ENCODE data around the gene MEF2C. TPM values are rescaled to one million over a fixed set of nuclear protein-coding genes. Genes with fewer than 3 reads are reported as not detected.

Gene MEF2C
- total and polyA plus RNA-seq, 4 donors = 2.8 to 15.9 (median 10.1) TPM

DNA sequence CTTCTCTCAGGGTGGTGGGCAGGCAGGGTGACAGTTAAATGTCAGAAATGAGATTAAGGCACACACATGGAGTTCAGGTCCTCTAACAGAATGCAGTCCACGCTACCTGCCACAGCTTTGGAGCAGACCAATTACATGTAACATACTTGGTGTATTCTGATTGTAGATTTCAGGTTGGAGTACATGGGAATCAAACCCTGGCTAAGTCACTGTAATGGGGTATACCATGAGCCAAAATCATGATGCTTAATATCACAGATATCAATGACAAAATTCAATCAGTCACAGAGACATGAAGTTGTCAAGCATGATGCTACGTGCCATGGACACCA is 48.9 kb downstream of the MEF2C start:
- Histone ChIP-seq H3K27me3 (ENCODE audit: control insufficient read depth in 4 of 4, insufficient read depth in 4 of 4, low read length in 3 of 4) (no peaks in the 10 kb centered on the region), H3K27ac (ENCODE audit: low read depth in 1 of 2, low read length in 2 of 2) (peak overlapping the region in 1 of 2 donors; percentile 34), H3K4me1 (ENCODE audit: control insufficient read depth in 4 of 4, insufficient read depth in 4 of 4, low read length in 3 of 4) (peaks cover 0 to 3% (median 0%) of the 10 kb centered on the region in 4 donors), H3K9me3 (ENCODE audit: control insufficient read depth in 4 of 4, low read length in 3 of 4) (no peaks in the 10 kb centered on the region), H3K4me3 (ENCODE audit: low read depth in 1 of 3, low read length in 3 of 3) (no peak overlapping the region), H3K36me3 (ENCODE audit: control insufficient read depth in 4 of 4, insufficient read depth in 3 of 4, low read depth in 1 of 4, low read length in 3 of 4) (no peaks in the 10 kb centered on the region), H3K9ac (ENCODE audit: low read depth in 1 of 2, low read length in 2 of 2) (no peak overlapping the region)
- TF ChIP-seq, protein P1, sequence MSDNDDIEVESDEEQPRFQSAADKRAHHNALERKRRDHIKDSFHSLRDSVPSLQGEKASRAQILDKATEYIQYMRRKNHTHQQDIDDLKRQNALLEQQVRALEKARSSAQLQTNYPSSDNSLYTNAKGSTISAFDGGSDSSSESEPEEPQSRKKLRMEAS (IDR thresholded peaks at IDR 0.05) = no peak
- no peak for TF ChIP-seq NR2F2 (IDR thresholded peaks at IDR 0.05)
- TF ChIP-seq HNF4A (conservative IDR thresholded peaks at IDR 0.05) = no peak
- TF ChIP-seq JUND (IDR thresholded peaks at IDR 0.05) = no peak
- no peak for DNase-seq (ENCODE audit: low spot score)
- 91% methylated on average over 2 of the region's 2 CpGs for WGBS

DNA sequence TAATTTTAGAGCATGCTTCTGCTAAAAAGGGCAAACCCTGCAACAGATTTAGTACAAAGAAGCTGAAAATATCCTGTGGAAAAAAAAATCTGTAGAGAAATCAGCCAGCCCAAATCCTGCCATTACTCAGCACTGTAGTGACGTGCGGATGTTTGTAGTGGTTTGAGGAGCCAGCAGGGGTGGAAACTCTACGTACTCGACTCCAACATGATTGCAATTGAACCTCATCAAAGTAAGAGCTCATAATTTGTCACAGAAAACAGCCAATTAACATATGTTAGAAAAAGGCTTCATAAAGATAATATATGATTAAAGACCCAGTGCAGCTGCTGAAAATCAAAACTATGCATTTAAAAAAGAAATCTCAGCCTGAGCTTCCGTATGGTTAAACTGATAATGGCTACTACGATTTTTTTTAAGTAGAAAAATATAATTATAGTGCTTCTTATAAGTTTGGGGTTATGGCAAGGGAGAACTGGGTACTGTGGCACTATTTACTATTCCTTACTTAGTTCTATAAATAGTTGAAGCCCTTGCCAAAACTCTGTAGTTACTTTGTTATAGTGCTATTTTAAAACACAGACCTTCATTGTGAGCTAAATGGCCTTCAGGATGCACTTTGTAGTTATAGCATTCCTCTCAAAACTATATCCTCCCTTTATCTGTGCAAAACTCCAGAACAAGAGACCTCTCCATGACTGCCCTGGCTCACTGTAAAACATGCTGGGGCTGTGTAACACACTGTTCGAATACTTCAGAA is 49.4 kb downstream of the MEF2C start:
- 60% methylated on average over 7 of the region's 7 CpGs for WGBS

DNA sequence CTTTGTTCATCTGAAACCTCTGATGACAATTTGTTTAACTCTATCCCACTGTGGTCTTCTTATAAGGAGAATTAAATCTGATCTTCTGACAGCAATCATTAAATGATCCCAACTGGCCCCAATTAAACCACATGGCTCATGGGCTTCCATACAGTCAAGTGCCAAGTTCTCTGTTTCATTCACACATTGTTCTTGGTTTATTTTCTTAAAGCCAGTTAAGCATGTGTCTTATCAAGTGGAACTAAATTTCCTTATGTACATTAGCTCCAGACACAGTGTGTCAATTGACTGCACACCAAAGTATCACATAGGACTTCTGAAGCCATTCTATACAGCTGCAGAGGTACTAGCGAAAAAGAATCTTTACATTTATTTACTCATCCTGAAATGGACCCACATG is 51.2 kb downstream of the MEF2C start:
- no peak for DNase-seq (ENCODE audit: low spot score)
- Histone ChIP-seq H3K9me3 (ENCODE audit: control insufficient read depth in 4 of 4, low read length in 3 of 4) (no peaks in the 10 kb centered on the region), H3K27me3 (ENCODE audit: control insufficient read depth in 4 of 4, insufficient read depth in 4 of 4, low read length in 3 of 4) (no peaks in the 10 kb centered on the region), H3K36me3 (ENCODE audit: control insufficient read depth in 4 of 4, insufficient read depth in 3 of 4, low read depth in 1 of 4, low read length in 3 of 4) (no peaks in the 10 kb centered on the region), H3K9ac (ENCODE audit: low read depth in 1 of 2, low read length in 2 of 2) (no peak overlapping the region), H3K4me3 (ENCODE audit: low read depth in 1 of 3, low read length in 3 of 3) (no peak overlapping the region), H3K27ac (ENCODE audit: low read depth in 1 of 2, low read length in 2 of 2) (no peak overlapping the region), H3K4me1 (ENCODE audit: control insufficient read depth in 4 of 4, insufficient read depth in 4 of 4, low read length in 3 of 4) (no peaks in the 10 kb centered on the region)
- 87% methylated on average over 1 of the region's 1 CpG for WGBS
- TF ChIP-seq SP1 (IDR thresholded peaks at IDR 0.05) = no peak

More for the DNA sequence above, 49.4 kb downstream of the MEF2C start:
- peak in 1 of 2 donors; percentile 13 for TF ChIP-seq RAD21 (IDR thresholded peaks at IDR 0.05)
- peak; percentile 16 for TF ChIP-seq NR2F2 (IDR thresholded peaks at IDR 0.05)
- TF ChIP-seq, protein P2, sequence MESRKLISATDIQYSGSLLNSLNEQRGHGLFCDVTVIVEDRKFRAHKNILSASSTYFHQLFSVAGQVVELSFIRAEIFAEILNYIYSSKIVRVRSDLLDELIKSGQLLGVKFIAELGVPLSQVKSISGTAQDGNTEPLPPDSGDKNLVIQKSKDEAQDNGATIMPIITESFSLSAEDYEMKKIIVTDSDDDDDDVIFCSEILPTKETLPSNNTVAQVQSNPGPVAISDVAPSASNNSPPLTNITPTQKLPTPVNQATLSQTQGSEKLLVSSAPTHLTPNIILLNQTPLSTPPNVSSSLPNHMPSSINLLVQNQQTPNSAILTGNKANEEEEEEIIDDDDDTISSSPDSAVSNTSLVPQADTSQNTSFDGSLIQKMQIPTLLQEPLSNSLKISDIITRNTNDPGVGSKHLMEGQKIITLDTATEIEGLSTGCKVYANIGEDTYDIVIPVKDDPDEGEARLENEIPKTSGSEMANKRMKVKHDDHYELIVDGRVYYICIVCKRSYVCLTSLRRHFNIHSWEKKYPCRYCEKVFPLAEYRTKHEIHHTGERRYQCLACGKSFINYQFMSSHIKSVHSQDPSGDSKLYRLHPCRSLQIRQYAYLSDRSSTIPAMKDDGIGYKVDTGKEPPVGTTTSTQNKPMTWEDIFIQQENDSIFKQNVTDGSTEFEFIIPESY (IDR thresholded peaks at IDR 0.05) = no peak
- no peak for TF ChIP-seq TAF1 (conservative IDR thresholded peaks at IDR 0.05)
- TF ChIP-seq, protein P3, sequence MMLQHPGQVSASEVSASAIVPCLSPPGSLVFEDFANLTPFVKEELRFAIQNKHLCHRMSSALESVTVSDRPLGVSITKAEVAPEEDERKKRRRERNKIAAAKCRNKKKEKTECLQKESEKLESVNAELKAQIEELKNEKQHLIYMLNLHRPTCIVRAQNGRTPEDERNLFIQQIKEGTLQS (IDR thresholded peaks at IDR 0.05) = no peak
- no peak for TF ChIP-seq FOXA1 (IDR thresholded peaks at IDR 0.05)
- TF ChIP-seq HNF4G (IDR thresholded peaks at IDR 0.05) = no peak
- Histone ChIP-seq H3K27ac (ENCODE audit: low read depth in 1 of 2, low read length in 2 of 2) (peak overlapping the region in 1 of 2 donors; percentile 34), H3K9ac (ENCODE audit: low read depth in 1 of 2, low read length in 2 of 2) (no peak overlapping the region), H3K27me3 (ENCODE audit: control insufficient read depth in 4 of 4, insufficient read depth in 4 of 4, low read length in 3 of 4) (no peaks in the 10 kb centered on the region), H3K36me3 (ENCODE audit: control insufficient read depth in 4 of 4, insufficient read depth in 3 of 4, low read depth in 1 of 4, low read length in 3 of 4) (no peaks in the 10 kb centered on the region), H3K4me3 (ENCODE audit: low read depth in 1 of 3, low read length in 3 of 3) (no peak overlapping the region), H3K9me3 (ENCODE audit: control insufficient read depth in 4 of 4, low read length in 3 of 4) (no peaks in the 10 kb centered on the region), H3K4me1 (ENCODE audit: control insufficient read depth in 4 of 4, insufficient read depth in 4 of 4, low read length in 3 of 4) (peaks cover 0 to 3% (median 0%) of the 10 kb centered on the region in 4 donors)
- no peak for DNase-seq (ENCODE audit: low spot score)

DNA sequence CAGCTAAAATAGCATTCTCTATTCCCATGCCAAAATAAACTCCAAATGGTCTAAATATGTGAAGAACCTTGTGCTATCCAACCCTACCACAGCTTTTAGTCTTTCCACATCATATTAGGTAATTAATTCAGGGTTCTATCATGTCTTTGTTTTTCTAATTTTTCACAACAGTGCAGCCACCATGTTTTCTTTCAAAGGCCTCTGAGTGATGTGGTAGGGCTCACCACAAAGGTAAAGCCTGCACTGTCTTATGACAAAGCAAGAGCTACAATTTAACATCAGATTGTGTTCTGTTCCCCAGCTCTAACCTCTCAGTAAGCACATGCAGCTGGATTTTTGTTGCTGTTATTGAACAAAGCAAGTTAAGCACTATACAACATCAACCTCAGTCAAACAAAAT is 52.4 kb downstream of the MEF2C start:
- H3K27ac ChIP-seq (ENCODE audit: low read depth in 1 of 2, low read length in 2 of 2) = no peak overlapping the region
- no peak overlapping the region for H3K9ac ChIP-seq (ENCODE audit: low read depth in 1 of 2, low read length in 2 of 2)
- no peaks in the 10 kb centered on the region for H3K27me3 ChIP-seq (ENCODE audit: control insufficient read depth in 4 of 4, insufficient read depth in 4 of 4, low read length in 3 of 4)
- TF ChIP-seq, protein P3 (IDR thresholded peaks at IDR 0.05) = no peak
- TF ChIP-seq, protein P4, sequence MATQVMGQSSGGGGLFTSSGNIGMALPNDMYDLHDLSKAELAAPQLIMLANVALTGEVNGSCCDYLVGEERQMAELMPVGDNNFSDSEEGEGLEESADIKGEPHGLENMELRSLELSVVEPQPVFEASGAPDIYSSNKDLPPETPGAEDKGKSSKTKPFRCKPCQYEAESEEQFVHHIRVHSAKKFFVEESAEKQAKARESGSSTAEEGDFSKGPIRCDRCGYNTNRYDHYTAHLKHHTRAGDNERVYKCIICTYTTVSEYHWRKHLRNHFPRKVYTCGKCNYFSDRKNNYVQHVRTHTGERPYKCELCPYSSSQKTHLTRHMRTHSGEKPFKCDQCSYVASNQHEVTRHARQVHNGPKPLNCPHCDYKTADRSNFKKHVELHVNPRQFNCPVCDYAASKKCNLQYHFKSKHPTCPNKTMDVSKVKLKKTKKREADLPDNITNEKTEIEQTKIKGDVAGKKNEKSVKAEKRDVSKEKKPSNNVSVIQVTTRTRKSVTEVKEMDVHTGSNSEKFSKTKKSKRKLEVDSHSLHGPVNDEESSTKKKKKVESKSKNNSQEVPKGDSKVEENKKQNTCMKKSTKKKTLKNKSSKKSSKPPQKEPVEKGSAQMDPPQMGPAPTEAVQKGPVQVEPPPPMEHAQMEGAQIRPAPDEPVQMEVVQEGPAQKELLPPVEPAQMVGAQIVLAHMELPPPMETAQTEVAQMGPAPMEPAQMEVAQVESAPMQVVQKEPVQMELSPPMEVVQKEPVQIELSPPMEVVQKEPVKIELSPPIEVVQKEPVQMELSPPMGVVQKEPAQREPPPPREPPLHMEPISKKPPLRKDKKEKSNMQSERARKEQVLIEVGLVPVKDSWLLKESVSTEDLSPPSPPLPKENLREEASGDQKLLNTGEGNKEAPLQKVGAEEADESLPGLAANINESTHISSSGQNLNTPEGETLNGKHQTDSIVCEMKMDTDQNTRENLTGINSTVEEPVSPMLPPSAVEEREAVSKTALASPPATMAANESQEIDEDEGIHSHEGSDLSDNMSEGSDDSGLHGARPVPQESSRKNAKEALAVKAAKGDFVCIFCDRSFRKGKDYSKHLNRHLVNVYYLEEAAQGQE (IDR thresholded peaks at IDR 0.05) = no peak
- TF ChIP-seq NR2F2 (IDR thresholded peaks at IDR 0.05) (no peak), GABPA (IDR thresholded peaks at IDR 0.05 in 1 of 2, conservative IDR thresholded peaks at IDR 0.05 in 1 of 2) (no peak)
- TF ChIP-seq, protein P5, sequence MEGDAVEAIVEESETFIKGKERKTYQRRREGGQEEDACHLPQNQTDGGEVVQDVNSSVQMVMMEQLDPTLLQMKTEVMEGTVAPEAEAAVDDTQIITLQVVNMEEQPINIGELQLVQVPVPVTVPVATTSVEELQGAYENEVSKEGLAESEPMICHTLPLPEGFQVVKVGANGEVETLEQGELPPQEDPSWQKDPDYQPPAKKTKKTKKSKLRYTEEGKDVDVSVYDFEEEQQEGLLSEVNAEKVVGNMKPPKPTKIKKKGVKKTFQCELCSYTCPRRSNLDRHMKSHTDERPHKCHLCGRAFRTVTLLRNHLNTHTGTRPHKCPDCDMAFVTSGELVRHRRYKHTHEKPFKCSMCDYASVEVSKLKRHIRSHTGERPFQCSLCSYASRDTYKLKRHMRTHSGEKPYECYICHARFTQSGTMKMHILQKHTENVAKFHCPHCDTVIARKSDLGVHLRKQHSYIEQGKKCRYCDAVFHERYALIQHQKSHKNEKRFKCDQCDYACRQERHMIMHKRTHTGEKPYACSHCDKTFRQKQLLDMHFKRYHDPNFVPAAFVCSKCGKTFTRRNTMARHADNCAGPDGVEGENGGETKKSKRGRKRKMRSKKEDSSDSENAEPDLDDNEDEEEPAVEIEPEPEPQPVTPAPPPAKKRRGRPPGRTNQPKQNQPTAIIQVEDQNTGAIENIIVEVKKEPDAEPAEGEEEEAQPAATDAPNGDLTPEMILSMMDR (IDR thresholded peaks at IDR 0.05; ENCODE audit: low read depth, low read length, missing input control) = no peak
- DNase-seq (ENCODE audit: low spot score) = no peak
- no peak overlapping the region for H3K4me3 ChIP-seq (ENCODE audit: low read depth in 1 of 3, low read length in 3 of 3)
- H3K36me3 ChIP-seq (ENCODE audit: control insufficient read depth in 4 of 4, insufficient read depth in 3 of 4, low read depth in 1 of 4, low read length in 3 of 4) = no peaks in the 10 kb centered on the region
- H3K4me1 ChIP-seq (ENCODE audit: control insufficient read depth in 4 of 4, insufficient read depth in 4 of 4, low read length in 3 of 4) = peaks cover 0 to 1% (median 0%) of the 10 kb centered on the region in 4 donors
- H3K9me3 ChIP-seq (ENCODE audit: control insufficient read depth in 4 of 4, low read length in 3 of 4) = no peaks in the 10 kb centered on the region
